Measurements from ENCODE around the gene SI.
"Not testable (repeated sequence)": the region's sequence is repeated elsewhere in the genome, so short reads cannot be mapped to it uniquely, and the experiment has no call there.

SI gene

DNA sequence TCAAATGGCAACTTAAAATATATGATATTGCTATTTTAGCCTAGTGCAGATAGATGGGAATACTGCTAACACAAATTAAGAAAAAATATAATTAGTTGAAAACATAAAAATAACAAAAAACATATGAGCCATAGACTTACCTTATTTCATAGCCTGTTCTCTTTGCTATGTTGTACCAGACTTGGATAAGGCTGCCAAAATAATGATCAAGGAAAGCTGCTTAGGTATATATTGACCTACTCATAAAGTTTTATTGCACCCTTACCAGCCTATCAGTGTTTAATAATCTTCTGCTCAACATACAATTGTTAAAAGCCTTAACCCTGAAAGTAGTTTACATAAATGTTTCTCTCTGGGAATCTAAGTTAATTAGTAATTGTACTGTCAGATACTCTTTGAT lies at the start of gene SI:
SI (minus strand) TSS at position 204 of the 400 bp plus-strand sequence. CDS start 2,484 bp downstream, outside the sequence.
- no peak within 1 kb of the TSS for H3K4me3 ChIP-seq (ENCODE audit: low read depth, low read length)

DNA sequence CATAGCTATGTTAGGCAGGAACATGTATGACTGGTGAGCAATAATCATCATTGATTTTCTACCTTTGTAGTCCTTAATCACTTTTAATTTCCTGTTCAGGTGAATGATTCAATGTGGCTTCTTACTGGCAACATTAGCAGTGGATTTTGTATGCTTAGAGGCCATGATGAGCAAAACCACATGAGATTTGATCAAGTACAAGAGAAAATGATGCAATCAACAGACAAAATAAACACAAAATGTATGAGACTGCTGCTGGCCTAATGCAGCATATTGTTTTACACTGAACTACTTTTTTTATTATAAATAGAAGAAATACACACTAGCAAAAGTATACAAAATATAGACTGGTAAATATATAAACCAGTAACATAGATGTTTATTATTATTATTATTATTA lies 47.5 kb upstream of the SI start:
- no peak overlapping the region for H3K4me3 ChIP-seq (ENCODE audit: low read depth, low read length)
- no peak for DNase-seq (ENCODE audit: low read depth)

More for the DNA sequence above, at the start of gene SI:
- no peak for DNase-seq (ENCODE audit: low read depth)

DNA sequence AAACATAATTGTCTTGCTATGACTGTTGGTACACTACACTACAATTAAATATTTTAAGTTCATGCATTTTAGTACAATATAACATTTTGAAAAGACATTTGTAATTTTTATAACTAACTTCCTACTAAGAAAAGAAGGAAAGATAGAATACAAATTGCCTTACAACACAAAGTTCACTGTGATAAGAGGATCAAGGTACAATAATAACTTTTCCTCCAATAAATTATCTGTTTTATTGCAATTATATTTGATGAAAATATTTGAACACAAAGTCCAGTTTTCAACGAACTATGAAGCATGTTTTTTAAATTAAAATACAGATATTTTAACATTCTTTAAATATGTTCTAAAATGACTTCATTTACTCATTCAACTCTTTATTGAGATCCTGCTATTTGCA lies 33.1 kb upstream of the SI start:
- no peak for DNase-seq (ENCODE audit: low read depth)
- H3K4me3 ChIP-seq (ENCODE audit: low read depth, low read length) = no peak overlapping the region

DNA sequence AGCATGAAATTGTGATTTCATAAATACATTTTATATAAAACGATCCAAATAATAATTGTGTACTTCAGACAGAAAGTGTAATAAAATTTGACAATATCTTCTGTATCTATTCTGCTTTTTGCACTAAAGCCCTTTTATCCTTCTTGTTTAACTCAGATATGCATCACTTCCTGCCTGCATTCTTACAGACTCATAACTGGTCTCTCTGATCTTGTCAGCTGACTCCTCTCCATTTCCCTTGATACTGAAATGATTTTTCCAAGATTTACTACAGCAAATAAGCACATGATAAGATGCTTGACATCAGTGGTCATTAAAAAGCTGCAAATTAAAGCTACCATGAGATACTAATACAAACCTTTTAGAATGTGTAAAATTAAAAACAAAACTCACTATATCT lies 25.3 kb upstream of the SI start:
- DNase-seq (ENCODE audit: low read depth) = no peak
- no peak overlapping the region for H3K4me3 ChIP-seq (ENCODE audit: low read depth, low read length)

DNA sequence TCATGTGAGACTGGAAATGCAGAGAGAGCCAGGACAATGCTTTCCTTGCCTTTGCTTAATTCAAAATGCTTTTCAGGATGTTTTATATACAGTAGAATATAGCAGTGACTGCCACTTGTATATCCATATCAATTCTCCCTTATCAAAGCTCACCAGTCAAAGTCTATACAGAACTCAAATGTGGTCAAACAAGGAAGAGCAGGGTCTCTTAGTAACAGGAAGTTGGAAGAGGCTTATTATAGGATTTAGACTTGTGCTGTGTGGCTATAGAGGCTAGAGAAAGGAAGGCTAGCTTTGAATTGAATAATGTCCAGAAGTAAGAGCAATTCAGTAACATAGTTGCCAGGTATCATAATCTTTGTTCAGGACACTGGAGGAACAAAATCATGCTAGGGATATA lies 4.4 kb upstream of the SI start:
- H3K4me3 ChIP-seq (ENCODE audit: low read depth, low read length) = no peak overlapping the region
- no peak for DNase-seq (ENCODE audit: low read depth)

DNA sequence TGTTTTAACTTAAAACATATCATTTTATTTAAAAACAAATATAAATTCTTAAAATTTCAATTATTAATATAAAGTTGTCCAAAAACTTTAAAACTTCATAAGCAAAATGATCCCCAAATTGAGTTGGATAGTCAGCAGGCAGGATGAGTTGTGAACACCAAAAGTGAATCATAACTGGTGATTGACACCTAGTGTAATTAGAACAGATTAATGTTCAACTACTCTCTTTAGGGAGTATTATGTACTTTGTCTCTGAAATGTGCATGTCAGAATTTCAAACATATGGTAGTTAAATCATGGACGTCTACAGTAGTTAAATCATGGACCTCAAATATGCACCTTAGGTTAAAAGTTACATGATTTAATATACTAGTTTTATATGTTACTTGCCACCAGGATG lies 2.9 kb upstream of the SI start:
- no peak for DNase-seq (ENCODE audit: low read depth)
- no peak overlapping the region for H3K4me3 ChIP-seq (ENCODE audit: low read depth, low read length)

DNA sequence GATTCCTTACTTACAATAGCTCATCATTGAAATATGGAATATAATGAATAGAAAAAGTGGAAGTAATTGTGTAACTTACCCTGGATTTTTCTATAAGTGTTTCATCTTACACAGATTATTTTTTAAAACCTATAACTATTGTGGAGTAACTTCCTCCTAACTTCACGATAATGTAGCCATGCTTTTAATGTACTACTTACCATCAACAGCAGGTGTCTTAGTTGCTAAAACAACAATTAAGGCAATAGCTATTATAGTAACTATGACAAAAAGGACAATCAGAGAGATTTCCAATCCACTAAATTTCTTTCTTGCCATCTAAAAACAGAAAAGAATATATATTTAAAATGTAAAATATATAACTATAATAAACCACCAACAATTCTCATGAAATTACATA lies 2.6 kb downstream of the SI start:
- DNase-seq (ENCODE audit: low read depth) = no peak
- no peak overlapping the region for H3K4me3 ChIP-seq (ENCODE audit: low read depth, low read length)

DNA sequence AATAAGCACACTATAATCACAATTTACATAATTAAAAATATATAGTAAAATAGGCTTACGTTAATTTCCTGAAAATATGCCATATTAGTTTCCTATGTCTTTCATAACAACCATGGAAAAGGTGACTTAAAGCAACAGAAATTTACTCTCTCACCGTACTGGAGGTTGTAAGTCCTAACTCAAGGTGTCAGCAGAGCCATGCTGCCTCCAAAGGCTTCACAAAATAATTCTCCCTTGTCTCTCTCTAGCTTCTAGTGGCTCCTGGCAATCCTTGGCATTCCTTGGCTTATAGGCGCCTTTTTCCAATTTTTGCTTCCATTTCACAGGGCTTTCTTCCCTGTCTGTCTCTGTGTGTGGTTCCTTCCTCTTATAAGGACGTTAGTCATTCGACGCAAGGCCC lies 7.6 kb downstream of the SI start:
- no peak for DNase-seq (ENCODE audit: low read depth)
- no peak overlapping the region for H3K4me3 ChIP-seq (ENCODE audit: low read depth, low read length)

DNA sequence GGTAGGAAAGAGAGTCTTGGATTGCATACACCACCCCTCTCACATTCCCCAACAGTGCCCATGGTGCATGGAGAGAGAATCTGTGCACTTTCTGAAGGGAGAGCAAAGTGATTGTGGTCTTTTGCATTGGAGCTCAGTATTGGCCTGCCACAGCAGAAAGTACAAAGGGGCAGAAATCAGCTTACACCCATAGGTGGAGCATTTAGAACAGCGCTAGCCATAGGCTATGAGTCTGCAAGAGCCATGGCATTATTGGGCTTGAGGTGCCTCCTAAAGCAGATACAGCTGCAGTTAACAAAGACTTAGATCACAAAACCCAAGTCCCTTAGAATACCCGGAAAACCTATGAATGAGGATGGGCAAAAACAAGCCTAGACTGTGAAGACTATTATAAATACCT lies 21.8 kb downstream of the SI start:
- H3K4me3 ChIP-seq (ENCODE audit: low read depth, low read length) = no peak overlapping the region
- no peak for DNase-seq (ENCODE audit: low read depth)

DNA sequence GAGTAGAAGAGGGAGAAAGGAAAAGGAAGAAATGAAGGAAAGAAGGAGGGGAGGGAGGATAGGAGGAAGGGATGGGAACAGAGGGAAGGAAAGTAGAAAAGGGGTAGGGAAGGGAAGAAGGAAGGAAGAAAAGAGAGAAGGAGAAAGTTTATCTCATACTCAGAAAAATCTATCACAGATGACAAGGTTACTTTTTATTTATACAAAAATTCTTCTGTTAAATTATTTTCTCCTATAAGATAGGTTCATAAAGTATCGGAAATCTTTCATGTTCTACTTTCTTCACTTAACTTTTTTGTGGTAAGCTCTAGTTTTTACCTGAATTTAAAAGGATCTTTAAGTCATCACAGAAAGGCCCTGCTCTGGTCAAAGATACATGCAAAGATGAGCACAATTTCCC lies 38.1 kb downstream of the SI start:
- H3K4me3 ChIP-seq (ENCODE audit: low read depth, low read length) = no peak overlapping the region
- DNase-seq (ENCODE audit: low read depth) = no peak

DNA sequence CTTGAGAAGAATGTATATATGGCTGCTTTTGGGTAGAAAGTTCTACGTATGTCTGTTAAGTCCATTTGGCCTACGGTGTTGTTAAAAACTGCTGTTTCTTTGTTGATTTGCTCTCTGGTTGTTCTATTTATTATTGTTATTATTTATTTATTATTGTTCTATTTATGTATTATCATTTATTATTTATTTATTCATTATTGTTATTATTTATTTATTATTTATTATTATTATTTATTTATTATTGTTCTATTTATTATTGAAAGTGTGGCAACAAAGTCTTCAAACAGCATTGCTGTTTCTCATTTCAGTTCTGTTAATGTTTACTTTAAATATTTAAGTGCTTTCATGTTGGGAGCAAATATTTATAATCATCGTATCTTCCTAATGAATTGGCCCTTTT lies 66.7 kb downstream of the SI start:
- H3K4me3 ChIP-seq (ENCODE audit: low read depth, low read length) = no peak overlapping the region
- DNase-seq (ENCODE audit: low read depth) = no peak

DNA sequence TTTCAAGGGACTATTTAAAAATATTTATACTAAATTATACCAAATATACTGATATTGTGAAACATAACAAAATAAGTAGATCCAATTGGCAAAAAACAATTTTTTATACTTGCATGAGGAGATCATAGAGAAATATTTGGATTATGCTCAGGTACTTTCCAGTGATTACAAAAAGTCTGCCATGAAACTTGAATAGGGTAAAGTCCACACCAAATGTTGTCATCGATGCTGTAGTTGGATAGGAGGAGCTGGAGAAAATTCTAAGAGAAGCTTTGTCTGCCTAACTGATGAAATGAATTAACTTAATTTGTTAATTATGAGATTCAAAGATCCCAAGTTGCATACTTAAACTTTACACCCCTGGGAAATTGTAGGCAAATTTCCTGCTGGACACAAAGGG lies 93.3 kb downstream of the SI start:
- H3K4me3 ChIP-seq (ENCODE audit: low read depth, low read length) = no peak overlapping the region
- no peak for DNase-seq (ENCODE audit: low read depth)

DNA sequence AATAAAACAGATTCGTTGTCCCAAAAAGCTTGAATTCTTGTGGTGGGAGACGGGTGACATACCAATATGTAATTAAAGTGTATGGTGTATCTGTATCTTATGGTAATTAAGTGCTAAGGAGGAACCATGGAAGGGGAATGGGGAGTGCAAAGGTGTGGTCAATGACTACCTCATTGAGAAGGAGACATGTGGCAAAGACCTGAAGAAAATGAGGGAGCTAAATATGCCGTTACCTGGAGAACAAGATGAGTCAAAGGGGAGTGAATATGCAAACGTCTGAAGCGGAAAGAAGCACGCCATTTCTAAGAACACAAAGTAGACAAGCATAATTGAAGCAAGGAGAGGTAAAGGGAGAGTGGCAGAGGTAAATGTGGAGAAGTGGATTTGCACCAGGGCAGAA lies 115.7 kb downstream of the SI start:
- H3K4me3 ChIP-seq (ENCODE audit: low read depth, low read length) = no peak overlapping the region
- no peak for DNase-seq (ENCODE audit: low read depth)

DNA sequence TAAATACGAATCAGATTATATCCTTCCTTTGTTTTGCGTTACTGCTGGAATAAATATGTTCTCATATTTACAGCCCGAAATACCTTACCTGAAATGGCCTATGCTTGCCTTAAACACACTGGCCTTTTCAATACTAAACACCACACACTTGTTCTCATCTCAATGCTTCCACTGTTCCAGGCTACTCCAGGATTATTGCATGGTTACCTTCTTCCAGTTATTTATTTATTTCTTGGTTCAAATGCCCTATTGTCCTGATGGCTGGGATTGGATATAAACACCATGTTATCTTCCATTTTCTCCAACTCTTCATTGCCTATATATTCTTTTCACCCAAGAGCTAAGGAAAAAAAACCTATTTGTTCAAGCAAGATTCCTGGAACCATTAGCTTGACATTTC lies 125.3 kb downstream of the SI start:
- DNase-seq (ENCODE audit: low read depth) = no peak

DNA sequence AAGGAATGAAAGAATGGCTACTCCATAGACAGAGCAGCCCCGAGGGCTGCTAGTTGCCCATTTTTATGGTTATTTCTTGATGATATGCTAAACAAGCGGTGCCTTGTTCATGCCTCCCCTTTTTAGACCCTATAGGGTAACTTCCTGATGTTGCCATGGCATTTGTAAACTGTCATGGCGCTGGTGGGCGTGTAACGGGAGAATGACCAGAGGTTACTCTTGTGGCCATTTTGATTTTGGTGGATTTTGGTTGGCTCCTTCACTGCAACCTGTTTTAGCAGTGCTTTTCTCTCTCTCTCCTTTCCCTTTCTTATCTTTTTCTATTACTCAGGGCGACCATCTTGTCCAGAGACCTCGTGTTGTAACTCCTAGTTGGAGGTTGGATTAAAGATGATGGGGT lies 126.9 kb downstream of the SI start:
- not testable (repeated sequence) for DNase-seq (ENCODE audit: low read depth); H3K4me3 ChIP-seq (ENCODE audit: low read depth, low read length)

More for the DNA sequence above, 125.3 kb downstream of the SI start:
- no peak overlapping the region for H3K4me3 ChIP-seq (ENCODE audit: low read depth, low read length)

DNA sequence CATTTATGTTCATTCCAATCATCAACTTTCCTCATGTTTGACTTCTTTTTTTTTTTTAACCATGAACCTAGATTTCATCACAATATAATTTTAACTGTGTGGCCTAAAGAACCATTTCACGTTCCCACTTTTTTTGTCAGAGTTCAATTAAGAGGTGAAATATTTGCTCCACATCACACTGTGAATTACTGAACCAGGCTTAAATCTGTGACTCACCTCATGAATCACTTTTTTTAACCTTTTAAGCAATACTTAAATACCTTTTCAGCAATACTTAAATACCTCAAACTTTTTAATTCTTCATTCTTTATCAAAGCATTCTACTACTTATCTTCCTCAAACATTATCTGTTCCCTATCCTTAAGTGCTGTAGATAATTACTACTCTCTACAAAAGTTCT lies 137.6 kb downstream of the SI start:
- H3K4me3 ChIP-seq (ENCODE audit: low read depth, low read length) = no peak overlapping the region
- DNase-seq (ENCODE audit: low read depth) = no peak

DNA sequence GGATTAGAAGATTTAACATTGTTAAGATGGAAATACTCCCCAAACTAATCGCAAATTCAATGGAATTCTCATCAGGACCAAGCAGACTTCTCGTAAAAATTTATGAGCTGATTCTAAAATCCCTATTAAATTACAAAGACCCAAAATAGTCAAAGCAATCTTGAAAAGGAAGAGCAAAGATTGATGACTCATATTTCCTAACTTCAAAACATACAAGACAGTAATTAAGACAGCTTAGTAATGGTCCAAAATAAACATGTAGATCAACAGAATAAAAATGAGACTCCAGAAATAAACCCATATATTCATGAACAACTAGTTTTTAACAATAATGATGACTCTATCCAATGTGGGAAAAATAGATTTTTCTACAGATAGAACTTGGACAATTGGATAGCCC lies 148.7 kb downstream of the SI start:
- no peak overlapping the region for H3K4me3 ChIP-seq (ENCODE audit: low read depth, low read length)
- no peak for DNase-seq (ENCODE audit: low read depth)

Data from skeletal muscle cell (primary cell).